PC-3 (cell line): ENCODE measurements around the gene RIOX2. TPM values are rescaled to one million over a fixed set of nuclear protein-coding genes. Genes with fewer than 3 reads are reported as not detected.

ENCODE experiments used
- ATAC-seq: fragments of 200-7000 bp; cut with Tn5 transposase; 2 replicates; pipeline ENCODE4 v1.9.1; 2020; ENCODE audit warnings: mild to moderate bottlenecking, moderate library complexity
- BruUV-seq: library from RNA; stranded (reverse); fragments of 400-500 nt; replicated peaks from 2 replicates; lab custom pipeline; 2021; lab: Mats Ljungman, UMichigan
- CTCF ChIA-PET: fragments of 300-600 bp; sonication (Branson Sonifier 250); formaldehyde crosslinking; loops from one replicate; lab custom pipeline; 2022; ENCODE audit warnings: antibody characterized with exemption; lab: Charles Lee
- POLR2A ChIA-PET: fragments of 300-600 bp; sonication (Branson Sonifier 250); formaldehyde crosslinking; loops from one replicate; lab custom pipeline; 2022; ENCODE audit warnings: antibody characterized with exemption; ENCODE audit not compliant: unreplicated experiment; lab: Charles Lee
- DNase-seq: peaks from one replicate; pipeline ENCODE4 v3.0.0-alpha.2; 2015
- H2AFZ ChIP-seq: fragments of 300-600 bp; sonication (generic); 2 replicates; pipeline ENCODE4 v1.6.0; 2016; ENCODE audit warnings: antibody characterized with exemption, low read length
- H3F3A ChIP-seq: fragments of 300-600 bp; sonication (generic); one replicate; pipeline ENCODE4 v1.6.0; 2017; ENCODE audit warnings: antibody characterized with exemption, low read length, control low read depth, mild to moderate bottlenecking; ENCODE audit not compliant: unreplicated experiment
- H3K27ac ChIP-seq: fragments of 300-600 bp; sonication (generic); 2 replicates; pipeline ENCODE4 v1.5.1; 2016; ENCODE audit warnings: mild to moderate bottlenecking, low read length
- H3K27me3 ChIP-seq: fragments of 300-600 bp; sonication (generic); 2 replicates; pipeline ENCODE4 v1.6.1; 2016; ENCODE audit warnings: low read length, mixed read lengths
- H3K36me3 ChIP-seq: fragments of 300-600 bp; sonication (generic); 2 replicates; pipeline ENCODE4 v1.6.1; 2016; ENCODE audit warnings: low read depth, mixed run types, low read length, mixed read lengths
- H3K4me1 ChIP-seq: fragments of 300-600 bp; sonication (generic); 2 replicates; pipeline ENCODE4 v1.5.1; 2016; ENCODE audit warnings: low read length; ENCODE audit not compliant: insufficient read depth
- H3K4me2 ChIP-seq: fragments of 300-600 bp; sonication (generic); 2 replicates; pipeline ENCODE4 v1.6.0; 2016; ENCODE audit warnings: low read length
- H3K4me3 ChIP-seq: fragments of 300-600 bp; sonication (generic); 2 replicates; pipeline ENCODE4 v1.5.1; 2016; ENCODE audit warnings: mild to moderate bottlenecking, low read length, mixed read lengths
- H3K79me2 ChIP-seq: fragments of 300-600 bp; sonication (generic); 2 replicates; pipeline ENCODE4 v1.6.1; 2017; ENCODE audit warnings: low read length, mixed read lengths
- H3K9ac ChIP-seq: fragments of 300-600 bp; sonication (generic); 2 replicates; pipeline ENCODE4 v1.6.0; 2016; ENCODE audit warnings: mild to moderate bottlenecking, low read length
- H3K9me2 ChIP-seq: fragments of 300-600 bp; sonication (generic); replicated peaks from 2 replicates; pipeline ENCODE4 v1.6.1; 2016; ENCODE audit warnings: mixed run types, low read length, mixed read lengths
- H3K9me3 ChIP-seq: fragments of 300-600 bp; sonication (generic); 2 replicates; pipeline ENCODE4 v1.6.1; 2016; ENCODE audit warnings: low read length, mixed read lengths
- H4K20me1 ChIP-seq: fragments of 300-600 bp; sonication (generic); 2 replicates; pipeline ENCODE4 v1.6.1; 2016; ENCODE audit warnings: low read length, mixed read lengths
- CTCF ChIP-seq: fragments of 300-600 bp; sonication (generic); conservative IDR thresholded peaks from 2 replicates; pipeline ENCODE4 v1.5.1; 2017; ENCODE audit warnings: antibody characterized with exemption, low read depth, mild to moderate bottlenecking, low read length
- EZH2 ChIP-seq: fragments of 300-600 bp; sonication (generic); IDR thresholded peaks from one replicate; pipeline ENCODE4 v1.6.1; 2017; ENCODE audit warnings: antibody characterized with exemption, mild to moderate bottlenecking, low read length; ENCODE audit not compliant: unreplicated experiment
- EZH2phosphoT487 ChIP-seq: fragments of 300-600 bp; sonication (generic); IDR thresholded peaks from 2 replicates; pipeline ENCODE4 v1.6.1; 2018; ENCODE audit warnings: mild to moderate bottlenecking, antibody characterized with exemption, low read length, borderline replicate concordance
- intact Hi-C: fragments of 100-400 bp; cut with micrococcal nuclease; formaldehyde crosslinking; loops from 2 replicates; pipeline ENCODE4 v1.9.0; 2023
- total RNA-seq: library from RNA; depleted of rRNA; stranded (reverse); fragments of >200 nt; gene quantifications from 2 replicates; pipeline ENCODE4 v1.2.3, GENCODE V29; 2014

RIOX2 gene
- total RNA-seq, 1 experiment from 2014 or later, result 46.4 TPM

- Histone ChIP-seq H3K9me3 (no peaks in the 10 kb centered on the region), H3K27ac (no peak overlapping the region), H3F3A (no peaks in the 10 kb centered on the region), H3K79me2 (no peaks in the 10 kb centered on the region), H3K4me2 (no peak overlapping the region), H3K9ac (no peak overlapping the region), H3K4me3 (no peak overlapping the region), H4K20me1 (no peaks in the 10 kb centered on the region), H3K4me1 (no peaks in the 10 kb centered on the region), H3K9me2 (no peaks in the 10 kb centered on the region), H2AFZ (no peak overlapping the region), H3K27me3 (peaks cover 6% of the 10 kb centered on the region; the same call in 1 of the 2 replicates), H3K36me3 (no peaks in the 10 kb centered on the region)
- intact Hi-C loops, result no loop called here
- BruUV-seq, result no TSS peak
- ChIA-PET CTCF (interaction anchor here (0.6 kb wide), 1 partner anchor 48 kb away, joined by 3 read pairs; no protein-coding TSS in a partner anchor), POLR2A (no interaction called here)
- TF ChIP-seq CTCF, result no peak
- no peak for TF ChIP-seq EZH2phosphoT487
- TF ChIP-seq EZH2, result no peak
- no peak for DNase-seq
- no peak for ATAC-seq
Observed at GRCh38 chr3:97990624-97991292, 18.5 kb upstream of the RIOX2 start.

DNA sequence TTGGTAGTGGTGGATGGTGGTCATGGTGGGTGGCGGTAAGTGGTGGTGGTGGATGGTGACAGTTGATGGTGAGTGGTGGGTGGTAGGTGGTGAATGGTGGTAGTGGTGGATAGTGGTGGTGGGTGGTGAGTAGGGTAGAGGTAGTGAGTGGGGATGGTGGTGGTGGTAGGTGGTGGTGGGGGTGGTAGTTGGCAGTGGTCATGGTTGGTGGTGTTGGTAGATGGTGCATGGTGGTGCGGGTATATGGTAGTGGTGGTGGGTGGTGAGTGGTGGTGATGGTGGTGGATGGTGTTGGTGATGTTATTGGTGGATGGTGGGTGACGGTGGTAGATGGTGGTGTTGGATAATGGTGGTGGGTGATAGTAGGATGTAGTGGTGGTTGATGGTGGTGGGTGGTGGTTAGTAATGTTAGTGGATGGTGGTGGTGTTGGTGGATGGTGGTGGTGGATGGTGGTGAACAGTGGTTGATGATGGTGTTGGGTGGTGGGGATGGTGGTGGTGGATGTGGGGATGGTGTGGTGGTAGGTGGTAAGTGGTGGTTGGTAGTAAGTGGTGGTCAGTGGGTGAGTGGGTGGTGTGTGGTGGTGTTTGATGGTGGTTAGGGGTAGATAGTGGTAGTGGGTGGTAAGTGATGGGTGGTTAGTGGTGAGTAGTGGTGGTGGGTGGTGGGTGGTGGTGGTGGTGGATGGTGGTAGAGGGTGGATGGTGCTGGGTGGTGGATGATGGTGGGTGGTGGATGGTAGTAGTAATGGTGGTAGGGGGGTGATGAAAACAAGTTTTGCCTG is 16.7 kb upstream of the RIOX2 start:
- no peaks in the 10 kb centered on the region for H3K79me2 ChIP-seq
- H3K36me3 ChIP-seq, result no peaks in the 10 kb centered on the region
- H3K9me2 ChIP-seq, result no peaks in the 10 kb centered on the region
- no peak overlapping the region for H2AFZ ChIP-seq
- no peaks in the 10 kb centered on the region for H3F3A ChIP-seq
- H3K27ac ChIP-seq, result no peak overlapping the region
- peaks cover 15% of the 10 kb centered on the region for H3K27me3 ChIP-seq
- H3K9ac ChIP-seq, result no peak overlapping the region
- H4K20me1 ChIP-seq, result no peaks in the 10 kb centered on the region
- ChIA-PET CTCF (no interaction called here), POLR2A (no interaction called here)
- no TSS peak for BruUV-seq
- ATAC-seq, result no peak
- TF ChIP-seq EZH2phosphoT487, result no peak
- TF ChIP-seq CTCF, result no peak
- TF ChIP-seq EZH2, result no peak
- intact Hi-C loops, result no loop called here
- no peak overlapping the region for H3K4me3 ChIP-seq
- H3K4me2 ChIP-seq, result no peak overlapping the region
- H3K4me1 ChIP-seq, result no peaks in the 10 kb centered on the region
- DNase-seq, result no peak
- H3K9me3 ChIP-seq, result no peaks in the 10 kb centered on the region

GRCh38 chr3:97987306-97987705 is 15.1 kb upstream of the RIOX2 start:
- H3K4me2 ChIP-seq, result no peak overlapping the region
- DNase-seq (no peak), ATAC-seq (no peak)
- intact Hi-C loops, result no loop called here
- ChIA-PET POLR2A (no interaction called here), CTCF (no interaction called here)
- H3K79me2 ChIP-seq, result no peaks in the 10 kb centered on the region
- no peaks in the 10 kb centered on the region for H4K20me1 ChIP-seq
- H3K9ac ChIP-seq, result no peak overlapping the region
- H3F3A ChIP-seq, result no peaks in the 10 kb centered on the region
- no peaks in the 10 kb centered on the region for H3K9me2 ChIP-seq
- no peak overlapping the region for H2AFZ ChIP-seq
- TF ChIP-seq EZH2phosphoT487 (no peak), CTCF (no peak), EZH2 (no peak)
- no peaks in the 10 kb centered on the region for H3K4me1 ChIP-seq
- BruUV-seq, result no TSS peak
- no peak overlapping the region for H3K27ac ChIP-seq
- no peak overlapping the region for H3K4me3 ChIP-seq
- no peaks in the 10 kb centered on the region for H3K9me3 ChIP-seq
- no peaks in the 10 kb centered on the region for H3K36me3 ChIP-seq
- H3K27me3 ChIP-seq, result peaks cover 25% of the 10 kb centered on the region
